ENCODE data around the gene RPAP2.
A peak's percentile ranks its signal among the peaks of the same experiment; 100 is the strongest.
"Not testable (repeated sequence)": the region's sequence is repeated elsewhere in the genome, so short reads cannot be mapped to it uniquely, and the experiment has no call there.

The RPAP2 gene

DNA sequence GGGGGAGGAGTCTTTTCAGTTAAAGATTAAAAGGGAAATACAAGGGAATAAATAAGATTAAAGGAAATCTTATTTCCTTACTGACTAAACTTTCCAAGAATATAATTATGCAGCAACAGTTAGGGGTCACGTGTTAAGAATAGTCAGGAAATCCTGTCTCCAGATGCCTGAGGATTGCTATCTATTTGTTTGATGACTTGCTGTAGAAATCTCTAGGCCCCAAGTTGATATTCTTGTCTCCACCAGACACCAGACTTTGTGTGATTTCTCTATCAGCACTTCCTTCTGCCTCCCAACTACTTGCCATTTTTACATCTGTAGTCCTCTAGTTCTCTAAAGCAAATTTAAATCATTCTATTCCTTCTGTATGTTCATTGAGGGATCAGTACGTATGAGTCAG is 77.5 kb downstream of the RPAP2 start:
- no peak for DNase-seq (ENCODE audit: low read depth)
- TF ChIP-seq, protein P1, sequence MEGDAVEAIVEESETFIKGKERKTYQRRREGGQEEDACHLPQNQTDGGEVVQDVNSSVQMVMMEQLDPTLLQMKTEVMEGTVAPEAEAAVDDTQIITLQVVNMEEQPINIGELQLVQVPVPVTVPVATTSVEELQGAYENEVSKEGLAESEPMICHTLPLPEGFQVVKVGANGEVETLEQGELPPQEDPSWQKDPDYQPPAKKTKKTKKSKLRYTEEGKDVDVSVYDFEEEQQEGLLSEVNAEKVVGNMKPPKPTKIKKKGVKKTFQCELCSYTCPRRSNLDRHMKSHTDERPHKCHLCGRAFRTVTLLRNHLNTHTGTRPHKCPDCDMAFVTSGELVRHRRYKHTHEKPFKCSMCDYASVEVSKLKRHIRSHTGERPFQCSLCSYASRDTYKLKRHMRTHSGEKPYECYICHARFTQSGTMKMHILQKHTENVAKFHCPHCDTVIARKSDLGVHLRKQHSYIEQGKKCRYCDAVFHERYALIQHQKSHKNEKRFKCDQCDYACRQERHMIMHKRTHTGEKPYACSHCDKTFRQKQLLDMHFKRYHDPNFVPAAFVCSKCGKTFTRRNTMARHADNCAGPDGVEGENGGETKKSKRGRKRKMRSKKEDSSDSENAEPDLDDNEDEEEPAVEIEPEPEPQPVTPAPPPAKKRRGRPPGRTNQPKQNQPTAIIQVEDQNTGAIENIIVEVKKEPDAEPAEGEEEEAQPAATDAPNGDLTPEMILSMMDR (IDR thresholded peaks at IDR 0.05; ENCODE audit: insufficient read depth, low read depth, low read length, missing control alignments), result no peak
- H3K4me3 ChIP-seq (ENCODE audit: low read length), result no peak overlapping the region

DNA sequence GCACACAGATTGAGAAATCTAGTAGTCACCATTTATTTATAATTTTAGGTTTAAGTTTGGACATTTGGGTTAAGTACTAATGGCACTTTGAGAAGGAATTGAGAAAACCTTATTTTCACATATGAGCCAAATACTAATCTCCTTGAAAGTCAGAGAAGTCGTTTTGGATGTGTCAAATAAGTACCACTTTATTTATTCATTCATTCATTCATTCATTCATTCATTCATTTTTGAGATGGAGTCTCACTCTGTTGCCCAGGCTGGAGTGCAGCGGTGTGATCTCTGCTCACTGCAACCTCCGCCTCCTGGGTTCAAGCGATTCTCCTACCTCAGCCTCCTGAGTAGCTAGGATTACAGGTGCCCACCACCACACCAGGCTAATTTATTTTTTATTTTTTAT is 79.1 kb downstream of the RPAP2 start:
- H3K4me3 ChIP-seq (ENCODE audit: low read length); DNase-seq (ENCODE audit: low read depth): not testable (repeated sequence)

DNA sequence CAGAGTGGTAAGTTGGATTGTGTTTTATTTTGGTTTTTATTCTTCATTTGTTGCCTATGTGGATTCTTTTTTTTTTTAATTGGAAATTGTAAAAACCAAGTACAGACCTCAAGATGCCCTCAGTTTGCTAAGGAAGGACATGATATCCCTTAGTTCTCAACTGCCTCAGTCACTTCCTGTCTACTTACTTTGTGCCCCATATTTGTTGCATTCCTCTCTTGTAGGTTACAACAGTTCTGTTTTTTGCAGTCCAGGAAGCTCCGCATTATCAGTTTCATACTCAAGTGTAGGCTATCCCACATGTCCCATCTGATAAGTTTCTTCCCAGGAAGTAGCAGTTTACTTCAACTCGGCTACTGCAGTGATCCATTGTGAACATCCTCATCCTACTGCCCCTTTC is 82.0 kb downstream of the RPAP2 start:
- TF ChIP-seq, protein P1 (IDR thresholded peaks at IDR 0.05; ENCODE audit: insufficient read depth, low read depth, low read length, missing control alignments), result no peak
- no peak overlapping the region for H3K4me3 ChIP-seq (ENCODE audit: low read length)
- no peak for DNase-seq (ENCODE audit: low read depth)

DNA sequence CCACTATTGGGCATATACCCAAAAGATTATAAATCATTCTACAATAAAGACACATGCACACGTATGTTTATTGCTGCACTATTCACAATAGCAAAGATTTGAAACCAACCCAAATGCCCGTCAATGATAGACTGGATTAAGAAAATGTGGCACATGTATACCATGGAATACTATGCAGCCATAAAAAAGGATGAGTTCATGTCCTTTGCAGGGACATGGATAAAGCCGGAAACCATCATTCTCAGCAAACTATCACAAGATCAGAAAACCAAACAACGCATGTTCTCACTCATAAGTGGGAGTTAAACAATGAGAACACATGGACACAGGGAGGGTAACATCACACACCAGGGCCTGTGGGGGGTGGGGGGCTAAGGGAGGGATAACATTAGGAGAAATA is 95.1 kb downstream of the RPAP2 start:
- not testable (repeated sequence) for DNase-seq (ENCODE audit: low read depth); H3K4me3 ChIP-seq (ENCODE audit: low read length)

DNA sequence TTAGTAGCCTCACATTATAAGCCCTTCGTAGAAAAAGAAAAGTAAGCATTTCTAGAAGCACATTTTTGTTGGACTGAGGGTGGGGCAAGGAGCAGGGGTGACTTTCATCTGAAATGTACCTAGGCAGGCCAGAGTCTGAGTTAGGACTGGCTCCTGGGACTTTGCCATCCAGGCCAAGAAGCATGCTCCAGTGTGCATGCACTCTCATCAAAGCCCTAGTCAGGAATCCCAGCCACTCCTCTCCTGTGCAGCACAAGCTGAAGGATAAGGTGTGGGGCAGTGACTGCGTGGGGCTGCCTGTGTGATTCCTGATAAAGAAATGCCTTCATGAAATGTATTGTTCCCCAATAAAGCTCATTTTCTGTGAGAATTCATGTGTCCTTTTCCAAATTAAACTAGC is 99.7 kb downstream of the RPAP2 start:
- no peak overlapping the region for H3K4me3 ChIP-seq (ENCODE audit: low read length)
- TF ChIP-seq, protein P1 (IDR thresholded peaks at IDR 0.05; ENCODE audit: insufficient read depth, low read depth, low read length, missing control alignments), result no peak
- DNase-seq (ENCODE audit: low read depth), result no peak

DNA sequence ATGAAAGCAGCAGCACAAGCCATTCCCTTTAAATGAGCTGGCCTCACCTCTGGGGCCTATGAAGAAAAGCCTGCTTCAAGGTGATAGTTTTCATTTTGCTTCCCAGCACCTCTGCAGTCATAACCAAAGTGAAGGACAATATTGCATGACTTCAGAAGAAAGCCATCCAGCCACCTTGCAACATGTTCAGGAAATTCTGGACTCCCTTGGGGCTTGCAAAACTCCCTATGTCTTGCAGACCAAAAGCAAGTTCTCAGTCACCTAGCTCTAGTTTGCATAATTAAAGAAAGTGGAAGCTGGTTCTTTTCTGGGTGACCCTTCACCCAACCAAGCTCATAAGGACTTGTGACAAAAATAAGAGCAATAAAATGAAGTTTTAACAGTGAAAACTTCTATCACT is 100.2 kb downstream of the RPAP2 start:
- H3K4me3 ChIP-seq (ENCODE audit: low read length), result no peak overlapping the region
- TF ChIP-seq, protein P1 (IDR thresholded peaks at IDR 0.05; ENCODE audit: insufficient read depth, low read depth, low read length, missing control alignments), result no peak
- DNase-seq (ENCODE audit: low read depth), result peak; percentile 69

DNA sequence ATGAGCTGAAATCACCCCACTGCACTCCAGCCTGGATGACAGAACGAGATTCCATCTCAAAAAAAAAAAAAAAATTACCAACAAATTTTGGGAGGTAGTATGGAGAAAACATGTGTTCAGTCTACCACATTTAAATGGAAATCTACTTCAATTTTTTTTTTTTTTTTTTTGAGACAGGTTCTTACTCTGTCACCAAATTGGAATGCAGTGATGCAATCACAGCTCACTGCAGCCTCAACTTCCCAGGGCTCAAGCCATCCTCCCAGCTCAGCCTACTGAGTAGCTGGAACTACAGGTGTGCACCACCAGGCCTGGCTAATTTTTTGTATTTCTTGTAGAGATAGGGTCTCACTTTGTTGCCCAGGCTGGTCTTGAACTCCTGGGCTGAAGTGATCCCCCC is 105.8 kb downstream of the RPAP2 start:
- TF ChIP-seq, protein P1 (IDR thresholded peaks at IDR 0.05; ENCODE audit: insufficient read depth, low read depth, low read length, missing control alignments), result no peak
- no peak overlapping the region for H3K4me3 ChIP-seq (ENCODE audit: low read length)
- peak; percentile 70 for DNase-seq (ENCODE audit: low read depth)

DNA sequence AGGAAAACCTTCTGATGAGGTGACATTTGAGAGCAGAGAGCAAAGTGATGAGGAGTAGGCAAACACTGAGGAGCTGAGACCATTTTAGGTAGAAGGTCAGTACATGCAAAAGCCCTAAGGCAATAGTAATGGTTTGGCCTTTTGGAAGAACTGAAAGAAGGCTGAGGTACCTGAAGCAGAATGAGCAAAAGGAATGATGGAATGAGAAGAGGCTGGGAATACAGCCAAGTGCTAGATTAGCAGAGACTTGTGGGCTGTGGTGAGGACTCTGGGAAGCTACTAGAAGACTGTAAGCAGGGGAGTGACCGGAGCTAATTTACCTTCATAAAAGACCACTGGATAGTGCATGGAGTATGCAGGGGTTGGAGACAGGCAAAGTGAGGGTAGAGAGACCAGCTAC is 110.0 kb downstream of the RPAP2 start:
- no peak overlapping the region for H3K4me3 ChIP-seq (ENCODE audit: low read length)
- TF ChIP-seq, protein P1 (IDR thresholded peaks at IDR 0.05; ENCODE audit: insufficient read depth, low read depth, low read length, missing control alignments), result no peak
- DNase-seq (ENCODE audit: low read depth), result no peak

Data from epithelial cell of esophagus (primary cell).